ENCODE data around the gene KCNJ12.
"Not testable (repeated sequence)": the region's sequence is repeated elsewhere in the genome, so short reads cannot be mapped to it uniquely, and the experiment has no call there.

The KCNJ12 gene

DNA sequence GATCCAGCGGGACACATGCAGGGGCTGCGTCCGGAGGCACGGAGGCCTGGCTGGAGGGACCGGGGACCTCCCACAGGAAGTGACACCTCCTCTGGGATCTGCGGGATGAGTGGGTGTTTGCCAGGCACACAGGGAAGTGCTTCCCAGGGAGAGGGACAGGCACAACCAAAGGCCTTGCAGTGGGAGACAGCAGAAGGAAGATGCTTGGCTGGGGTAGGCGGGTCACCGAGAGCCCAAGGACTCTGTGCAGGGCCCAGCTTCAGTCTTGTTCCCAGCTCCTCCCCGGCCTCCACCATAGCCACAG, 47.0 kb downstream of the KCNJ12 start:
- DNase-seq: not testable (repeated sequence)

DNA sequence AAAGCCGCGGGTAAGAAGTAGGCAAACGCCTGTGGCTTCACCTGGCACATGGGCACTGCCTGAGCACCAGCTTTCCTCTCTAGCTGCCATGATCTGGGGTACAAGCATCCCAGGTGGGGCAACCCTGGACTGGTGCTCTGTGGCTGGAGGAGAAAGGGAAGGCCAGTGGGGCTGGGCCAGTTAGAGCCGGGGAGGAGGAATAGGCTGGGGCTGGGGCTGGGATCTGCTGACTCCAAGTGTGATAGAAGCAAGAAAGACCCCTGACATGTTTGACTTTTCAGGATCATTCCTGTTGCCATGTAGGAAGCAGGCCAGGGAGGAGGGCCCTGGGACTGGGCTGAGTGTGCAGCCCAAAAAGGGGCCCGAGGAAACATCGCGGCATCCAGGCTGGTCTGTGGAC, 48.5 kb downstream of the KCNJ12 start:
- not testable (repeated sequence) for DNase-seq

- no peak for DNase-seq
These were observed 49.2 kb downstream of the KCNJ12 start for GRCh38 chr17:21425321-21425720.

DNA sequence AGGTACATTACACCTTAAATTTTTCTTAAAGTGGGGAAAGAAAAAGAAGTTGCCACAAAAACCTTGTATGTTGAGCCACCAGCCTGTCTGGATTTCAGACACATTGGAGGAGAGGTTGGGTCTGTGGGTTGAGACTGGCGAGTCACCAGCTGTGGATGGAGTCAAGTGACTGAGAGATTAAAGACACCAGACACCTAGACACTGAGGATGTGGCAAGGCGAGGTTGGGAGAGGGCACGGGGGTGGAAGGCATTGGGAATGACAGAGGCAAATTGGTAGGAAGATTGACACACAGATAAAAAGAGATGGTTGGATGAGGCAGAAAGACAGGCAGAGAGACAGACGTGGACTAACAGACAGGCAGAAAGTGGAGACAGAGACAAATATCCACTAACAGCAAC, 49.6 kb downstream of the KCNJ12 start:
- DNase-seq: no peak

GRCh38 chr17:21426246-21426645, 50.1 kb downstream of the KCNJ12 start:
- DNase-seq: not testable (repeated sequence)

GRCh38 chr17:21426876-21427275, 50.7 kb downstream of the KCNJ12 start:
- DNase-seq: not testable (repeated sequence)

GRCh38 chr17:21427727-21428126, 51.6 kb downstream of the KCNJ12 start:
- DNase-seq: not testable (repeated sequence)

- not testable (repeated sequence) for DNase-seq
These were observed 52.7 kb downstream of the KCNJ12 start for GRCh38 chr17:21428752-21429424.

- DNase-seq: not testable (repeated sequence)
These were observed 53.9 kb downstream of the KCNJ12 start for GRCh38 chr17:21429921-21430628.

DNA sequence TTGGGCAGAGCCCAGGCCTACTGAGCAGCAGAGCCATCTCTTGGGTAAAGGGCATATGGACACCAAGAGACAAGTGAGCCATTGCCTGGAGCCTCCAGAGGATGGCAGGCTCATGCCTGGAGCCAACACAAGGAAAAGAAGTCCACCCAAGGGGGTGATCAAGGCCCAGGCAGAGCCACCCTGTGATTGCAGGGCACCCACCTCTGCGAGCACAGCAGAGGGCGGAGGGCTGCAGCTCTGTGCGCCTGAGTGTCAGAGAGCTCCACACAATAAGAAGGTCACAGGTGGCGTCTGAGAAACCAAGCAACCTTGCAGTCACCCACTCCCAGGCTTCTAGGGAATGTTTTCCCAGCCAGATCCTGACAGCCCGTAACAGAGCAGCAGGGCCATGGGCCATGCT, 57.8 kb downstream of the KCNJ12 start:
- DNase-seq: not testable (repeated sequence)

DNA sequence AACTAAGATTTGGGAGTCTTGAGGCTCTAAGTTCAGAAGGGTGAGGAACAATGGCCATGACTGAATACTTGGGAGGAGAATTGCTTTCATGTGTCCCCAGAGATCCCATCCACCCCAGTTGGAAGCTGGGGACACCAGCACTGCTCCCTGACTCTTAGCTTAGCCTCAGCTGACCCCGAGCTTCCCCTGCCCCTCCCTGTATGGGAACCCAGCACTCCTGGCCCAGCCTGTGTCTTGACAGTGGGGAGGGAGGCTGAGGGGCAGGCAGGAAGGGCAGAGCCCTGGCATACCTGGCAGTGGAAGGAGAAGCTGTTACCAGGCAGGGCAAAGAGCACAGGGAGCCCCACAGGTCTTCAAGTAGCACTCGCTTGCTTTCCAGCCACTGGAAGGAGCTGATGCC, 58.8 kb downstream of the KCNJ12 start:
- DNase-seq: not testable (repeated sequence)

- not testable (repeated sequence) for DNase-seq
These were observed 60.3 kb downstream of the KCNJ12 start for GRCh38 chr17:21436481-21436880.

DNA sequence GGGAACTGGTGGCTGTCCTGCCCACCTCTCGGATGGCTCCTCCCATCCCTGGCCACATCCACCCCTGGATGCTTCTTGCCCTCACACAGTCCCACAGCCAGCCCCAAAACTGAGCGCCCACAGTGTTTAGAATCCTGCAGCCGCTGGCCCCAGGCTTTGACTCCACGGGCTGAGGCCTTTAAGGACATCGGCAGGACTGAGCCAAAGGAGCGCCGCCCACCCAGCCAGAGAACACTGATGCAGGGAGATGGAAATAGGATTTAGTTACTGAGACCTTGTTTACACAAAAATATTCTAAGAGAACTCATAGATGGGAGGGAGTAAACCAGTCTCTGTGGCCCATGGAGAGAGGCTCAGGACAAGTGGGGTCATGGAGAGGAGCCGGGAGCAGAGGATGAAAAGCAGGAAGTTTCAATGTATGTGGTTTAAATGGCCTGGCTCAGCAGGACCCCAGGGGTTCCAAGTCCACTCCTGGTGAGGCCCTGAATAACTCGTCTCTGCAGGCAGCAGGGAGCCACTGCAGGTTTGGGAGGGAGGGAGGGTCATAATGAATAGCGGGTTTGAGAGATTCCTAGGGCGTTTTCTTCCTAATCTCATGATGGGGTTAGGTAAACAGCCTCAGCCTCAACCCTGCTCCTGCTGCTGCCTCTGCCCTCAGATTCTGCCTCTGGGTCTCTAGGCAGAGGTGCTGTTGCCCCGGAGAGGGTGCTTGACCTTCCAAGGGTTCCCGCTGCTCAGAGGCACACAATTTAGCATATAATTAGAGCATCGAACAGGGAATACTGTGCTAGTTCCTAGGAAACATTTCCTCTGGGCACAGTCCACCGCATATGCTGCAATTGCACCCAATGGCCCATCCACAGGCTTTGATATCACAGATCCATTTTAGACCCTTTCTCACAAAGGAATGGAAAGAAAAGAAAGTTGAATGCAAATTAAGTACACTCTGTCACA, 61.0 kb downstream of the KCNJ12 start:
- not testable (repeated sequence) for DNase-seq

- not testable (repeated sequence) for DNase-seq
These were observed 62.3 kb downstream of the KCNJ12 start for GRCh38 chr17:21438316-21439014.

GRCh38 chr17:21439015-21439336, 62.8 kb downstream of the KCNJ12 start:
- DNase-seq: not testable (repeated sequence)

GRCh38 chr17:21445091-21445650, 69.0 kb downstream of the KCNJ12 start:
- no peak for DNase-seq

DNA sequence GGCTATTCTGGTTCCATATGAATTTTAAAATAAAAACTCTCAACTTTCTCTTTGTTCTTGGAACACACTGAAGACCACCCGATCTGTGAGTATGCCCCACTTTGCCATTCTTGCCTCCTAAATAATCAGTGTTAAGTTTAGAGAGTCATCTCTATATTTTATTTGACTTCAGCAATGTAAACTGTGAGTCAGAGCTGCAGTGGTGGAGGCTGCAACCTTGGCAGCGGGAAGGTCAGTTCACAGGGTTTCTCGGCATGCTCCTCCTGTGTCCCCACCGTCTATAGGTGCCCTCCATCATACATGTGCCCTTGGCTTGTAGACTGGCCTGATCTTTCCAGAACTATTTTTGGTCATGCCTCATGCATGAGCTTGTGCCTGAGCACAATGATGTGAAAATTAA, 71.4 kb downstream of the KCNJ12 start:
- DNase-seq: not testable (repeated sequence)

DNA sequence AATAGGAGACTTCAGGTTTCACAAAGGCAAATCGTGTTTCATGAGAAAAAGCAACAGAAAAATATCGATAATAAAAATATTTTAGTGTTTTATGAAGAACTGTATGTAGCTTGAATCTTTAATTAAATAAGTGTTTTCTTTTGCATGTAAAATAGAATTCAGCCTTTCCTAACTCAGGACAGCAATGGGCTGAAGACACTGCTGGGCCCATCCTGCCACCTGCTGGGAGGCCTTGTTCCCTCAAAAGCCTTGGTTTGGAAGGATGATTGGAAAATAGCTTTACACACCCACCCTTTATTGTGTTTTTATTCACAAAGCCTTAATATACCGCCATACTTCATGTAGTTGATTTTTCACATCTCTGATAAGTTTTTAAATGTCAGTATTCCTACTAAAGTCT, 73.7 kb downstream of the KCNJ12 start:
- not testable (repeated sequence) for DNase-seq

DNA sequence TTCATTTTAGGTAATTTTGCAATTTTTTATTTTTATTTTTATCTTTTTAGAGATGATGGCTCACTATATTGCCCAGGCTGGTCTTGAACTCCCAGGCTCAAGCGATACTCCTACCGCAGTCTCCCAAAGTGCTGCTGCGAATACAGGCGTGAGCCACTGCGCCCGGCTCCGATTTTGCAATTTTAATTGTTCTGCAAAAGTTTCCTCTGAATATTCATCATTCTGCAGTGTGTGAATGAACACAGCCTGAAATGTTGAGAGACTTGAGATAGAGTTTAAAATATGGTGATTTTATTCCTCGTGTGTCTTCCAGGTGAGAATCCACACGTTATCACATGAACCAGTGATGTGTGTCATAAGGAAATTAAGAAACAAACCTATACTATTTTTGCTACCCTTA, 75.8 kb downstream of the KCNJ12 start:
- DNase-seq: no peak

GRCh38 chr17:21452377-21453143, 76.4 kb downstream of the KCNJ12 start:
- no peak for DNase-seq

GRCh38 chr17:21453144-21453898, 77.2 kb downstream of the KCNJ12 start:
- DNase-seq: no peak
